Liver (tissue), 3 donors: ENCODE measurements around the gene CLC.

Source experiments
- ATF3 ChIP-seq: IDR thresholded peaks from 2 replicates; pipeline ENCODE4 v1.6.1; 2016; ENCODE audit warnings: antibody characterized with exemption
- GABPA ChIP-seq, 2 donors: IDR thresholded peaks in 1 of 2; conservative IDR thresholded peaks in 1 of 2; 2 replicates each; pipeline ENCODE4 v1.6.1; 2016; ENCODE audit warnings: antibody characterized with exemption in 2 of 2, mild to moderate bottlenecking in 1 of 2, moderate library complexity in 1 of 2
- HNF4G ChIP-seq: IDR thresholded peaks from 2 replicates; pipeline ENCODE4 v1.6.1; 2016; ENCODE audit warnings: antibody characterized with exemption
- JUND ChIP-seq, 2 donors: IDR thresholded peaks; 2 replicates each; pipeline ENCODE4 v1.6.1; 2016; ENCODE audit warnings: antibody characterized with exemption in 2 of 2
- RAD21 ChIP-seq, 2 donors: IDR thresholded peaks; 2 replicates each; pipeline ENCODE4 v1.6.1; 2016; ENCODE audit warnings: antibody characterized with exemption in 2 of 2, mild to moderate bottlenecking in 2 of 2
- SP1 ChIP-seq: IDR thresholded peaks from 2 replicates; pipeline ENCODE4 v1.6.1; 2018; ENCODE audit warnings: antibody characterized with exemption, mild to moderate bottlenecking
- TAF1 ChIP-seq: conservative IDR thresholded peaks from 2 replicates; pipeline ENCODE4 v1.6.1; 2016; ENCODE audit warnings: antibody characterized with exemption, mild to moderate bottlenecking
- YY1 ChIP-seq: IDR thresholded peaks from 2 replicates; pipeline ENCODE4 v1.6.1; 2016; ENCODE audit warnings: antibody characterized with exemption, mild to moderate bottlenecking
- ZBTB33 ChIP-seq: IDR thresholded peaks from 2 replicates; pipeline ENCODE4 v1.6.1; 2016; ENCODE audit warnings: antibody characterized with exemption
- TF ChIP-seq, protein P1 (sequence below): fragments of 150-350 bp; IDR thresholded peaks from 2 replicates; pipeline ENCODE4 v1.5.1; 2017; ENCODE audit warnings: improper control_type of control experiment, low read depth, low read length; ENCODE audit not compliant: missing input control
- TF ChIP-seq, protein P2 (sequence below): IDR thresholded peaks from 2 replicates; pipeline ENCODE4 v1.6.1; 2016; ENCODE audit warnings: antibody characterized with exemption, mild to moderate bottlenecking
- TF ChIP-seq, protein P3 (sequence below): IDR thresholded peaks from 2 replicates; pipeline ENCODE4 v1.6.1; 2016; ENCODE audit warnings: antibody characterized with exemption
- donor health status: healthy.
- donor health status: healthy.

DNA sequence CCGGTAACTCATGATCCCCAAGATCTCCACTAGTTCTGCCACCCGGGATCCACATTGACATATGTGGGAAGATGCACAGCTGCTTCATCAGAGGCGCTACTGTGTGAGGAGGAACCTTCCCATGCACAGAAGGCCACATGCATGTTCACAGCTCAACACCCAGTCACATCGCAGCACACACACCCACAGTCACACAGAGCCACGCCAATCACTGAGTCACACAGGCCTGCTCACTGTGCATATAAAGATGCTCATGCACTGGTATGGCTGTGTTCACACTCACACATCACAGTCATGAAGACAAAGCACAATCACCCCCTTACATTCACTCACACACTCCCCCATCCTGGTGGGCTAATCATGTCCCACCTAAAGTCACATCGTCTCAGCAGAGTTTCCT, 9.8 kb downstream of the CLC start:
- TF ChIP-seq, protein P1, sequence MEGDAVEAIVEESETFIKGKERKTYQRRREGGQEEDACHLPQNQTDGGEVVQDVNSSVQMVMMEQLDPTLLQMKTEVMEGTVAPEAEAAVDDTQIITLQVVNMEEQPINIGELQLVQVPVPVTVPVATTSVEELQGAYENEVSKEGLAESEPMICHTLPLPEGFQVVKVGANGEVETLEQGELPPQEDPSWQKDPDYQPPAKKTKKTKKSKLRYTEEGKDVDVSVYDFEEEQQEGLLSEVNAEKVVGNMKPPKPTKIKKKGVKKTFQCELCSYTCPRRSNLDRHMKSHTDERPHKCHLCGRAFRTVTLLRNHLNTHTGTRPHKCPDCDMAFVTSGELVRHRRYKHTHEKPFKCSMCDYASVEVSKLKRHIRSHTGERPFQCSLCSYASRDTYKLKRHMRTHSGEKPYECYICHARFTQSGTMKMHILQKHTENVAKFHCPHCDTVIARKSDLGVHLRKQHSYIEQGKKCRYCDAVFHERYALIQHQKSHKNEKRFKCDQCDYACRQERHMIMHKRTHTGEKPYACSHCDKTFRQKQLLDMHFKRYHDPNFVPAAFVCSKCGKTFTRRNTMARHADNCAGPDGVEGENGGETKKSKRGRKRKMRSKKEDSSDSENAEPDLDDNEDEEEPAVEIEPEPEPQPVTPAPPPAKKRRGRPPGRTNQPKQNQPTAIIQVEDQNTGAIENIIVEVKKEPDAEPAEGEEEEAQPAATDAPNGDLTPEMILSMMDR: no peak
- TF ChIP-seq ATF3: no peak
- no peak for TF ChIP-seq RAD21 (IDR thresholded peaks at IDR 0.05)
- no peak for TF ChIP-seq GABPA (IDR thresholded peaks at IDR 0.05 in 1 of 2, conservative IDR thresholded peaks at IDR 0.05 in 1 of 2)
- TF ChIP-seq, protein P2, sequence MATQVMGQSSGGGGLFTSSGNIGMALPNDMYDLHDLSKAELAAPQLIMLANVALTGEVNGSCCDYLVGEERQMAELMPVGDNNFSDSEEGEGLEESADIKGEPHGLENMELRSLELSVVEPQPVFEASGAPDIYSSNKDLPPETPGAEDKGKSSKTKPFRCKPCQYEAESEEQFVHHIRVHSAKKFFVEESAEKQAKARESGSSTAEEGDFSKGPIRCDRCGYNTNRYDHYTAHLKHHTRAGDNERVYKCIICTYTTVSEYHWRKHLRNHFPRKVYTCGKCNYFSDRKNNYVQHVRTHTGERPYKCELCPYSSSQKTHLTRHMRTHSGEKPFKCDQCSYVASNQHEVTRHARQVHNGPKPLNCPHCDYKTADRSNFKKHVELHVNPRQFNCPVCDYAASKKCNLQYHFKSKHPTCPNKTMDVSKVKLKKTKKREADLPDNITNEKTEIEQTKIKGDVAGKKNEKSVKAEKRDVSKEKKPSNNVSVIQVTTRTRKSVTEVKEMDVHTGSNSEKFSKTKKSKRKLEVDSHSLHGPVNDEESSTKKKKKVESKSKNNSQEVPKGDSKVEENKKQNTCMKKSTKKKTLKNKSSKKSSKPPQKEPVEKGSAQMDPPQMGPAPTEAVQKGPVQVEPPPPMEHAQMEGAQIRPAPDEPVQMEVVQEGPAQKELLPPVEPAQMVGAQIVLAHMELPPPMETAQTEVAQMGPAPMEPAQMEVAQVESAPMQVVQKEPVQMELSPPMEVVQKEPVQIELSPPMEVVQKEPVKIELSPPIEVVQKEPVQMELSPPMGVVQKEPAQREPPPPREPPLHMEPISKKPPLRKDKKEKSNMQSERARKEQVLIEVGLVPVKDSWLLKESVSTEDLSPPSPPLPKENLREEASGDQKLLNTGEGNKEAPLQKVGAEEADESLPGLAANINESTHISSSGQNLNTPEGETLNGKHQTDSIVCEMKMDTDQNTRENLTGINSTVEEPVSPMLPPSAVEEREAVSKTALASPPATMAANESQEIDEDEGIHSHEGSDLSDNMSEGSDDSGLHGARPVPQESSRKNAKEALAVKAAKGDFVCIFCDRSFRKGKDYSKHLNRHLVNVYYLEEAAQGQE: no peak
- TF ChIP-seq ZBTB33: no peak
- TF ChIP-seq TAF1: no peak
- TF ChIP-seq, protein P3, sequence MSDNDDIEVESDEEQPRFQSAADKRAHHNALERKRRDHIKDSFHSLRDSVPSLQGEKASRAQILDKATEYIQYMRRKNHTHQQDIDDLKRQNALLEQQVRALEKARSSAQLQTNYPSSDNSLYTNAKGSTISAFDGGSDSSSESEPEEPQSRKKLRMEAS: no peak
- TF ChIP-seq YY1: no peak
- no peak for TF ChIP-seq SP1
- TF ChIP-seq HNF4G: no peak
- TF ChIP-seq JUND (IDR thresholded peaks at IDR 0.05): no peak
